CD4-positive, alpha-beta T cell (primary cell): Measurements from ENCODE around the gene BLNK. TPM values are rescaled to one million over a fixed set of nuclear protein-coding genes. Genes with fewer than 3 reads are reported as not detected.

Experiments used
- ATAC-seq: fragments of 200-7000 bp; cut with Tn5 transposase; one replicate; pipeline ENCODE4 v1.10.0; 2022; ENCODE audit warnings: mild to moderate bottlenecking; ENCODE audit not compliant: poor library complexity
- CTCF ChIA-PET: fragments of 350-600 bp; sonication (Branson Sonifier 250); formaldehyde crosslinking; loops from one replicate; lab custom pipeline; 2021; ENCODE audit warnings: antibody characterized with exemption, inconsistent platforms; lab: Charles Lee
- POLR2A ChIA-PET: fragments of 350-600 bp; sonication (Branson Sonifier 250); formaldehyde crosslinking; loops from one replicate; lab custom pipeline; 2021; ENCODE audit warnings: antibody characterized with exemption, inconsistent platforms; lab: Charles Lee
- DNase-seq, 14 experiments: peaks; one replicate each; pipeline ENCODE4 v3.0.0-alpha.2; 2013 to 2020; ENCODE audit warnings: mixed read lengths in 2 of 14
- H3K27ac ChIP-seq, 2 donors: one replicate each; pipeline versions ENCODE4 v1.5.1 to v1.7.0; 2013; ENCODE audit warnings: low read length in 2 of 2, low read depth in 1 of 2, mild to moderate bottlenecking in 1 of 2
- H3K27me3 ChIP-seq, 2 experiments: 1 replicate in 1 of 2; 2 replicates in 1 of 2; pipeline versions ENCODE4 v1.6.1 to v1.7.0; 2013; ENCODE audit warnings: low read length in 2 of 2, control low read depth in 1 of 2, mild to moderate bottlenecking in 1 of 2, moderate library complexity in 1 of 2; ENCODE audit not compliant: insufficient read depth in 2 of 2, control insufficient read depth in 1 of 2
- H3K36me3 ChIP-seq: one replicate; pipeline ENCODE4 v1.6.1; 2013; ENCODE audit warnings: low read length, control low read depth; ENCODE audit not compliant: insufficient read depth
- H3K4me1 ChIP-seq: one replicate; pipeline ENCODE4 v1.6.1; 2013; ENCODE audit warnings: low read length, control low read depth; ENCODE audit not compliant: insufficient read depth
- H3K4me3 ChIP-seq: one replicate; pipeline ENCODE4 v1.5.1; 2013; ENCODE audit warnings: mild to moderate bottlenecking, low read length, moderate library complexity
- H3K9me3 ChIP-seq, 2 experiments: 1 replicate in 1 of 2; 2 replicates in 1 of 2; pipeline versions ENCODE4 v1.6.1 to v1.7.0; 2013; ENCODE audit warnings: low read length in 2 of 2, mild to moderate bottlenecking in 2 of 2, control low read depth in 1 of 2, moderate library complexity in 1 of 2; ENCODE audit not compliant: control insufficient read depth in 1 of 2, insufficient read depth in 1 of 2
- H3K27ac Mint-ChIP-seq: one replicate; pipeline ENCODE4 v1.8.0; 2020; ENCODE audit warnings: mixed read lengths
- H3K27me3 Mint-ChIP-seq: one replicate; pipeline ENCODE4 v1.8.0; 2021; ENCODE audit warnings: mixed read lengths
- H3K36me3 Mint-ChIP-seq: one replicate; pipeline ENCODE4 v1.8.0; 2021; ENCODE audit warnings: low read depth, mixed read lengths
- H3K4me1 Mint-ChIP-seq: one replicate; pipeline ENCODE4 v1.8.0; 2021; ENCODE audit warnings: low read depth, mixed read lengths
- H3K4me3 Mint-ChIP-seq: one replicate; pipeline ENCODE4 v1.8.0; 2020; ENCODE audit warnings: mild to moderate bottlenecking, mixed read lengths
- H3K9me3 Mint-ChIP-seq: one replicate; pipeline ENCODE4 v1.8.0; 2020; ENCODE audit warnings: mixed read lengths
- intact Hi-C, 2 experiments: fragments of 100-400 bp; cut with DNase I in 1 of 2; cut with micrococcal nuclease in 1 of 2; formaldehyde crosslinking; loops; one replicate each; pipeline versions ENCODE4 v1.15.1 to v1.9.0; 2023 to 2025; cut with DNase I, micrococcal nuclease
- total RNA-seq, 174 experiments: library from RNA in 2 of 174; stranded (reverse) in 2 of 174; gene quantifications; one replicate each; pipeline ENCODE4 v1.2.3 and lab custom pipeline; 2021 to 2026
- TF ChIP-seq, protein P1 (sequence below): fragments of 200-600 bp; IDR thresholded peaks from one replicate; pipeline ENCODE4 v1.8.0; 2022; ENCODE audit warnings: antibody characterized with exemption, mild to moderate bottlenecking

The BLNK gene
- total RNA-seq, 2 experiments from 2014 or later, result not detected

GRCh38 chr10:96254976-96255375, 16.4 kb downstream of the BLNK start:
- Histone ChIP-seq H3K27me3 (no peaks in the 10 kb centered on the region), H3K4me1 (no peaks in the 10 kb centered on the region), H3K36me3 (no peaks in the 10 kb centered on the region), H3K4me3 (no peak overlapping the region), H3K27ac (no peak overlapping the region), H3K9me3 (no peaks in the 10 kb centered on the region)
- POLR2A ChIA-PET, result no interaction called here
- no peaks in the 10 kb centered on the region for H3K27me3 Mint-ChIP-seq
- intact Hi-C loops, result no loop called here
- no peaks in the 10 kb centered on the region for H3K9me3 Mint-ChIP-seq
- no peak overlapping the region for H3K27ac Mint-ChIP-seq
- no peak for ATAC-seq
- no peak overlapping the region for H3K4me3 Mint-ChIP-seq
- no peak for DNase-seq
- H3K36me3 Mint-ChIP-seq, result no peaks in the 10 kb centered on the region
- TF ChIP-seq, protein P1, sequence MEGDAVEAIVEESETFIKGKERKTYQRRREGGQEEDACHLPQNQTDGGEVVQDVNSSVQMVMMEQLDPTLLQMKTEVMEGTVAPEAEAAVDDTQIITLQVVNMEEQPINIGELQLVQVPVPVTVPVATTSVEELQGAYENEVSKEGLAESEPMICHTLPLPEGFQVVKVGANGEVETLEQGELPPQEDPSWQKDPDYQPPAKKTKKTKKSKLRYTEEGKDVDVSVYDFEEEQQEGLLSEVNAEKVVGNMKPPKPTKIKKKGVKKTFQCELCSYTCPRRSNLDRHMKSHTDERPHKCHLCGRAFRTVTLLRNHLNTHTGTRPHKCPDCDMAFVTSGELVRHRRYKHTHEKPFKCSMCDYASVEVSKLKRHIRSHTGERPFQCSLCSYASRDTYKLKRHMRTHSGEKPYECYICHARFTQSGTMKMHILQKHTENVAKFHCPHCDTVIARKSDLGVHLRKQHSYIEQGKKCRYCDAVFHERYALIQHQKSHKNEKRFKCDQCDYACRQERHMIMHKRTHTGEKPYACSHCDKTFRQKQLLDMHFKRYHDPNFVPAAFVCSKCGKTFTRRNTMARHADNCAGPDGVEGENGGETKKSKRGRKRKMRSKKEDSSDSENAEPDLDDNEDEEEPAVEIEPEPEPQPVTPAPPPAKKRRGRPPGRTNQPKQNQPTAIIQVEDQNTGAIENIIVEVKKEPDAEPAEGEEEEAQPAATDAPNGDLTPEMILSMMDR, result no peak
- H3K4me1 Mint-ChIP-seq, result no peaks in the 10 kb centered on the region
- CTCF ChIA-PET, result no interaction called here

DNA sequence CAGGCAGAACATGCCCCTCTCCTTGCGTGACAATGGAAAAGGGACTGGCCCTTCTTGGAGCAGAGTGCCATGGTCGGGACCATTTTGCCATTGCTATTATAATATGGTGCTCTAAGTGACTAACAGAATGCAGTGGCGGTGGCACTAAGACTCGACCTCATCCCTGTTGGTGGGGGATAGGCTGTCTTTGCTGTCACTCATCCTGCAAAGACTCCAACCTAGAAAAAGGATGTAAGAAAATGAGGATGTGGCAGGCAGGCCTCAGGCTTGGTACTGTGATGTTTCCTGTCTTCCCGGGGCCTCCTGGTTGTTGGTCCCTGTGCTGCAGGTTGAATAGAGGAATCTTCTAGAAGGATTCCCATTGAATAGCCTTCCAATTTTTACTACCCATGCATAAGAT, 18.6 kb downstream of the BLNK start:
- Histone ChIP-seq H3K27ac (no peak overlapping the region), H3K4me3 (no peak overlapping the region), H3K4me1 (no peaks in the 10 kb centered on the region), H3K27me3 (no peaks in the 10 kb centered on the region), H3K9me3 (no peaks in the 10 kb centered on the region), H3K36me3 (no peaks in the 10 kb centered on the region)
- ATAC-seq (no peak), DNase-seq (no peak)
- no peak overlapping the region for H3K27ac Mint-ChIP-seq
- TF ChIP-seq, protein P1, result no peak
- H3K4me3 Mint-ChIP-seq, result no peak overlapping the region
- POLR2A ChIA-PET, result no interaction called here
- no peaks in the 10 kb centered on the region for H3K4me1 Mint-ChIP-seq
- H3K36me3 Mint-ChIP-seq, result no peaks in the 10 kb centered on the region
- no peaks in the 10 kb centered on the region for H3K9me3 Mint-ChIP-seq
- intact Hi-C loops, result no loop called here
- H3K27me3 Mint-ChIP-seq, result no peaks in the 10 kb centered on the region
- CTCF ChIA-PET, result no interaction called here

DNA sequence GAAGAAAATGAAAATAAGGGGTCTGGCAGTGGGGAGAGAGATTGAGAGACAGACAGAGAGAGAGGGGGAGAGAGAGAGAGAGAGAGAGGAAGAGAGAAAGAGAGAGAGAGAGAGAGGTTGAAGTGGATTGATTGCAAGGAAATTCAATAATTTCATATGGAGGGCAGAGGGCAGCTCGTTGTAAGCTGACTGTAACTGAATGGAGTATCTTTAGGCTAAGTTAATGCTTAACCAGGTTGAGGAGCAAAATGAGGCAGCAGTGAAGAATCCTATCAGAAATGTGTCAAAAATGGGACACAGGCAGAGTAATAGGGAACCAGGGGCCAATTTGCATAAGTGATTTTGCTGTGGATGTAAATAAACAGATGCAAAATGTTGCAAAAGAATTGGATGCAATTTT, 21.0 kb downstream of the BLNK start:
- H3K4me3 Mint-ChIP-seq, result no peak overlapping the region
- intact Hi-C loops, result no loop called here
- Histone ChIP-seq H3K27ac (no peak overlapping the region), H3K4me3 (no peak overlapping the region), H3K27me3 (no peaks in the 10 kb centered on the region), H3K36me3 (no peaks in the 10 kb centered on the region), H3K4me1 (no peaks in the 10 kb centered on the region), H3K9me3 (no peaks in the 10 kb centered on the region)
- H3K36me3 Mint-ChIP-seq, result no peaks in the 10 kb centered on the region
- DNase-seq, result no peak
- ATAC-seq, result no peak
- H3K4me1 Mint-ChIP-seq, result no peaks in the 10 kb centered on the region
- no peaks in the 10 kb centered on the region for H3K27me3 Mint-ChIP-seq
- CTCF ChIA-PET, result no interaction called here
- no peaks in the 10 kb centered on the region for H3K9me3 Mint-ChIP-seq
- POLR2A ChIA-PET, result no interaction called here
- no peak overlapping the region for H3K27ac Mint-ChIP-seq
- TF ChIP-seq, protein P1, result no peak
